Lower lobe of right lung (tissue), 2 donors: ENCODE data around the gene UQCRH. TPM values are rescaled to one million over a fixed set of nuclear protein-coding genes. Genes with fewer than 3 reads are reported as not detected.
"Not testable (repeated sequence)": the region's sequence is repeated elsewhere in the genome, so short reads cannot be mapped to it uniquely, and the experiment has no call there.

Experiments used
- ATAC-seq, 2 donors: fragments of 200-7000 bp; cut with Tn5 transposase; one replicate each; pipeline ENCODE4 v1.9.1; 2020 to 2022; ENCODE audit warnings: mild to moderate bottlenecking in 2 of 2, moderate library complexity in 2 of 2
- DNase-seq: peaks from one replicate; pipeline ENCODE4 v3.0.0-alpha.2; 2020
- H3K27ac ChIP-seq: fragments of 200-600 bp; one replicate; pipeline ENCODE4 v1.8.0; 2022
- H3K27me3 ChIP-seq: fragments of 200-600 bp; one replicate; pipeline ENCODE4 v1.8.0; 2022; ENCODE audit warnings: low read depth
- H3K36me3 ChIP-seq: fragments of 200-600 bp; one replicate; pipeline ENCODE4 v1.8.0; 2022; ENCODE audit warnings: mild to moderate bottlenecking
- H3K4me1 ChIP-seq: fragments of 200-600 bp; one replicate; pipeline ENCODE4 v1.8.0; 2022
- H3K4me3 ChIP-seq: fragments of 200-600 bp; one replicate; pipeline ENCODE4 v1.8.0; 2022; ENCODE audit warnings: mild to moderate bottlenecking
- H3K9me3 ChIP-seq: fragments of 200-600 bp; one replicate; pipeline ENCODE4 v1.8.0; 2022
- intact Hi-C: fragments of 100-400 bp; cut with DNase I; formaldehyde crosslinking; loops from one replicate; pipeline ENCODE4 v1.11.0; 2022
- total RNA-seq: library from RNA; stranded (reverse); fragmentation: NEBNext Ultra II Directional; extraction: Animal tissue kit (Norgen Biotek cat#: 25700); gene quantifications from one replicate; pipeline ENCODE4 v1.2.1, GENCODE V29; 2021
- TF ChIP-seq, protein P1 (sequence below): fragments of 200-600 bp; IDR thresholded peaks from one replicate; pipeline ENCODE4 v1.8.0; 2022; ENCODE audit warnings: antibody characterized with exemption, mild to moderate bottlenecking
- donor health status: DM: no; HTN: yes; CAD: no; lungs with severe emphysema.

UQCRH gene
- total RNA-seq, 1 donor from 2014 or later, result 157 TPM

DNA sequence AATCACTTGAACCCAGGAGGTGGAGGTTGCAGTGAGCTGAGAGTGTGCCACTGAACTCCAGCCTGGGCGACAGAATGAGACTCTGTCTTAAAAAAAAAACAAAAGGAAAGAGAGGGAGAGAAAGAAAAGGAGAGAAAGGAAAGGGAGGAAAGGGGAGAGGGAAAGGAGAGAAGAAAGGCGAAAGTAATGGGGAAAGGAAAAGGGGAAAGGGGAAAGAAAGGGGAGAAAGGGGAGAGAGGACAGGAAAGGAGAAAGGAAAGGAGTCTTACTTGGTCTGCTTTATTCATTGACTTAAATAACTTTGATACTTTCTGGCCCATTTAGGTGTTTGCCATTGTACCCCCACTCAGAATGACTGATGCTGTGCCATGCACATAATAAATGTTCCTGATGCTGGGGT, 48.9 kb downstream of the UQCRH start:
- Histone ChIP-seq H3K27ac (no peak overlapping the region), H3K9me3 (no peaks in the 10 kb centered on the region), H3K4me3 (no peak overlapping the region), H3K36me3 (peaks cover 89% of the 10 kb centered on the region), H3K4me1 (no peaks in the 10 kb centered on the region), H3K27me3 (no peaks in the 10 kb centered on the region)
- TF ChIP-seq, protein P1, sequence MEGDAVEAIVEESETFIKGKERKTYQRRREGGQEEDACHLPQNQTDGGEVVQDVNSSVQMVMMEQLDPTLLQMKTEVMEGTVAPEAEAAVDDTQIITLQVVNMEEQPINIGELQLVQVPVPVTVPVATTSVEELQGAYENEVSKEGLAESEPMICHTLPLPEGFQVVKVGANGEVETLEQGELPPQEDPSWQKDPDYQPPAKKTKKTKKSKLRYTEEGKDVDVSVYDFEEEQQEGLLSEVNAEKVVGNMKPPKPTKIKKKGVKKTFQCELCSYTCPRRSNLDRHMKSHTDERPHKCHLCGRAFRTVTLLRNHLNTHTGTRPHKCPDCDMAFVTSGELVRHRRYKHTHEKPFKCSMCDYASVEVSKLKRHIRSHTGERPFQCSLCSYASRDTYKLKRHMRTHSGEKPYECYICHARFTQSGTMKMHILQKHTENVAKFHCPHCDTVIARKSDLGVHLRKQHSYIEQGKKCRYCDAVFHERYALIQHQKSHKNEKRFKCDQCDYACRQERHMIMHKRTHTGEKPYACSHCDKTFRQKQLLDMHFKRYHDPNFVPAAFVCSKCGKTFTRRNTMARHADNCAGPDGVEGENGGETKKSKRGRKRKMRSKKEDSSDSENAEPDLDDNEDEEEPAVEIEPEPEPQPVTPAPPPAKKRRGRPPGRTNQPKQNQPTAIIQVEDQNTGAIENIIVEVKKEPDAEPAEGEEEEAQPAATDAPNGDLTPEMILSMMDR, result no peak
- intact Hi-C loops, result no loop called here
- ATAC-seq, result no peak
- no peak for DNase-seq

DNA sequence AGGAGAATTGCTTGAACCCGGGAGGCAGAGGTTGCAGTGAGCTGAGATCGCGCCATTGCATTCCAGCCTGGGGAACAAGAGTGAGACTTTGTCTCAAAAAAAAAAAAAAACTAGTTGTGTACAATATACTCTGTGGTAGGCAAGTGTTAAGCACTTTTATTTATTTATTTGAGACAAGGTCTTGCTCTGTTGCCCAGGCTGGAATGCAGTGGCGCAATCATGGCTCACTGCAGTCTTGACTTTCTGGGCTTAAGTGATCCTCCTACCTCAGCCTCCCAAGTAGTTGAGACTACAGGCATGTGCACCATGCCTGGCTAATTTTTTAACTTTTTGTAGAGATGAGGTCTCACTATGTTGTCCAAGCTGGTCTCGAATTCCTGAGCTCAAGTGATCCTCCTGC, 52.4 kb downstream of the UQCRH start:
- H3K27ac ChIP-seq, H3K4me3 ChIP-seq, H3K9me3 ChIP-seq, ATAC-seq, DNase-seq, intact Hi-C loops, H3K27me3 ChIP-seq, H3K4me1 ChIP-seq: not testable (repeated sequence)
- H3K36me3 ChIP-seq, result peaks cover 92% of the 10 kb centered on the region

DNA sequence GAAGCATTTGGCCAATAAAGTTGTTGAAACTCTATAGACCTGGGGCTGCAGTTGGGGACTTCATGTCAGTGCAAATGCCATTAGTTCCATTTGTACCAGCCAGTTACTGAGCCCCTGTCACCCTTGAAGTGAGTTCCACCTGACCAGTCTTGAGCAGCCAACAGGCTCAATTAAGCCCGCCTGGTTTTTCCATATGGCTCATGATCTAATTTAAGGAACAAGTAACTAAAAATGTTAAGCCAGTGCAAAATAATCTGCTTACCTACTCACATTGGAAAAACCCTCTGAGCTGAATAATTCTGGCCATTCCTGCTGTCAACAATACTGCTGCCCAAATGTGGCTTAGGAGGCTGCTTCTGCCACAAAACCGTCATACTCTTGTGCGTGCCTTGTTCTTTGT, 58.7 kb downstream of the UQCRH start:
- peaks cover 95% of the 10 kb centered on the region for H3K36me3 ChIP-seq
- no peaks in the 10 kb centered on the region for H3K27me3 ChIP-seq

DNA sequence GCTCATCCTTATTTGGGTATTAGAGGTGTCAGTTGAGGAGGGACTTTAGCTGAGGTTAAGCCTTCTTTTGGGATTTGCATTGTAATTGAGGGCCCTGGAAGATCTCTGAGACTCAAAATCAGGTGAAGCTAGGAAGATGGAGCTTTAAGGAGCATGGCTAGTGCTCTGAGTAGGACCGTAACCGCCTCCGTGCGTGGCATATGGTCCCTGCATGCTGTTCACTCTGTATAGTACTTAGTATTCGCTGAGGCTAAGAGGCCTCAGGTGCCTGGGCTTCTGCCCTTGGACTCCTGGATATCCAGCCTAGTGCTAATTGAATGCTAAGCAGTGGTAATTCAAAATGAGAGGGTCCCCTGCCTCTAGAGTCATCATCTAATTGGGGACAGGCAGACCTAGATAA, 59.6 kb downstream of the UQCRH start:
- no peak overlapping the region for H3K27ac ChIP-seq
- ATAC-seq, result no peak
- no peak for DNase-seq
- no peak overlapping the region for H3K4me3 ChIP-seq
- H3K36me3 ChIP-seq, result peaks cover 93% of the 10 kb centered on the region
- H3K27me3 ChIP-seq, result no peaks in the 10 kb centered on the region
- intact Hi-C loops, result no loop called here
- H3K4me1 ChIP-seq, result no peaks in the 10 kb centered on the region
- H3K9me3 ChIP-seq, result no peaks in the 10 kb centered on the region
- TF ChIP-seq, protein P1, result no peak

More for the DNA sequence above, 58.7 kb downstream of the UQCRH start:
- H3K9me3 ChIP-seq, result no peaks in the 10 kb centered on the region
- no peak overlapping the region for H3K27ac ChIP-seq
- intact Hi-C loops, result no loop called here
- TF ChIP-seq, protein P1, result no peak
- ATAC-seq (no peak), DNase-seq (no peak)
- no peaks in the 10 kb centered on the region for H3K4me1 ChIP-seq
- no peak overlapping the region for H3K4me3 ChIP-seq

DNA sequence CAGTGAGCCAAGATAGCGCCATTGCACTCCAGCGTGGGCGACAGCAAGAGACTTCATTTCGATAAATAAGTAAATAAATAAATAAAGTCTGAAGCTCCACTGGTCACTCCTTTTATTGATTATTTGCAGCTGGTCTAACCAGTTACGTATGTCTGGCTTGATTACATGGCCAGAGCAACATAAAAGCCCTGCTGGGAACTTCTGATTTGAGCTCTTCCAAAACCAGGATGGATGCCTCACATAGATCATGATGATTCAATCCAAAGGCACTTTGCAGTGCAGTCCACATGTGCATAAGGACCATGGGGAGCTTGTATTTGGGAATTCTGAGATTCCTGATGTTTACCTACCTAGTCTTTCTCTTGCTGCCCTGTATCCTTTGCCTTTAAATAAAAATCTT, 61.1 kb downstream of the UQCRH start:
- ATAC-seq (no peak), DNase-seq (no peak)
- no peak overlapping the region for H3K27ac ChIP-seq
- intact Hi-C loops, result no loop called here
- TF ChIP-seq, protein P1, result no peak
- H3K9me3 ChIP-seq, result no peaks in the 10 kb centered on the region
- no peak overlapping the region for H3K4me3 ChIP-seq
- peaks cover 88% of the 10 kb centered on the region for H3K36me3 ChIP-seq
- H3K27me3 ChIP-seq, result no peaks in the 10 kb centered on the region
- no peaks in the 10 kb centered on the region for H3K4me1 ChIP-seq

DNA sequence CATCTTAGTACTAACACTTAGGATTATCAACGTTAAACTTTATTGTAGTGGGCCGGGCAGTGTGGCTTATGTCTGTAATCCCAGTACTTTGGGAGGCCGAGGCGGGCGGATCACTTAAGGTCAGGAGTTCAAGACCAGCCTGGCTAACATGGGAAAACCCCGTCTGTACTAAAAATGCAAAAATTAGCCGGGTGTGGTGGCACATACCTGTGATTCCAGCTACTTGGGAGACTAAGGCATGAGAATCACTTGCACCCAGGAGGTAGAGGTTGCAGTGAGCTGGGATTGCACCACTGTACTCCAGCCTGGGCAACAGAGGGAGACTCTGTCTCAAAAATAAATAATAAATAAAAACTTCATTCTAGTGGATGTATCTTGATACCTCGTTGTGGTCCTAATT, 62.3 kb downstream of the UQCRH start:
- H3K4me3 ChIP-seq, ATAC-seq, intact Hi-C loops, H3K27me3 ChIP-seq, H3K4me1 ChIP-seq, DNase-seq, H3K27ac ChIP-seq, H3K9me3 ChIP-seq: not testable (repeated sequence)
- peaks cover 79% of the 10 kb centered on the region for H3K36me3 ChIP-seq

Other genes starting within 250 kb of the UQCRH start
- gene PIK3R3, start 171.1 kb upstream of the UQCRH start, total RNA-seq, result 39.2 TPM
- gene TSPAN1, start 128.6 kb upstream of the UQCRH start, total RNA-seq, result 68.9 TPM
- not detected for gene P3R3URF, start 127.2 kb upstream of the UQCRH start, total RNA-seq
- 59.3 TPM for gene POMGNT1, start 105.3 kb upstream of the UQCRH start, total RNA-seq
- 3.4 TPM for gene LURAP1, start 100.4 kb upstream of the UQCRH start, total RNA-seq
- gene RAD54L, start 55.9 kb upstream of the UQCRH start, total RNA-seq, result 1.7 TPM
- gene LRRC41, start 82 bp upstream of the UQCRH start, total RNA-seq, result 47.6 TPM
- 26.9 TPM for gene NSUN4, start 37.1 kb downstream of the UQCRH start, total RNA-seq
- 32.4 TPM for gene FAAH, start 90.6 kb downstream of the UQCRH start, total RNA-seq
- gene DMBX1, start 186.1 kb downstream of the UQCRH start, total RNA-seq, result not detected
- gene KNCN, start 247.9 kb downstream of the UQCRH start, total RNA-seq, result not detected